ENCODE measurements around the gene NFATC2. TPM values are rescaled to one million over a fixed set of nuclear protein-coding genes. Genes with fewer than 3 reads are reported as not detected.

Gene NFATC2
- total and polyA plus RNA-seq, 2 of the 8 experiments (the other 6 are each of a cell fraction or from before 2014, with no cell fraction given), result 0.27 to 0.91 TPM

- H4K20me1 ChIP-seq (replicated peaks in 1 of 2; ENCODE audit: control insufficient read depth in 1 of 2, insufficient read depth in 2 of 2, low read length in 2 of 2), result no peaks in the 10 kb centered on the region
- no peak overlapping the region for H2BK12ac ChIP-seq (ENCODE audit: low read depth, low read length)
- no peak overlapping the region for H2AK5ac ChIP-seq (ENCODE audit: low read depth, low read length)
- H3K4me2 ChIP-seq (ENCODE audit: insufficient read depth in 1 of 2, low read depth in 2 of 2, low read length in 2 of 2), result no peak overlapping the region
- H3K4me3 ChIP-seq (ENCODE audit: extremely low read depth in 1 of 4, insufficient read depth in 2 of 4, low read depth in 3 of 4, low read length in 4 of 4), result no peak overlapping the region
- no peak overlapping the region for H3K56ac ChIP-seq (replicated peaks; ENCODE audit: insufficient read length, low read depth, low read length)
- H3K23me2 ChIP-seq (ENCODE audit: low read depth, low read length), result no peaks in the 10 kb centered on the region
- H3K79me2 ChIP-seq (ENCODE audit: control insufficient read depth in 1 of 2, insufficient read depth in 2 of 2, low read length in 2 of 2), result no peaks in the 10 kb centered on the region
- no peak overlapping the region for H3K23ac ChIP-seq (ENCODE audit: insufficient read length)
- H3K27me3 ChIP-seq (replicated peaks in 1 of 4; ENCODE audit: control insufficient read depth in 3 of 4, extremely low read depth in 1 of 4, insufficient read depth in 3 of 4, low read length in 3 of 4), result no peaks in the 10 kb centered on the region
- H4K91ac ChIP-seq (replicated peaks; ENCODE audit: insufficient read length, low read length), result no peak overlapping the region
- WGBS, 2 experiments (ENCODE audit: extremely low coverage in 1 of 2, insufficient coverage in 1 of 2, insufficient read length in 1 of 2, insufficient replicate concordance in 2 of 2, low coverage in 1 of 2, low lambda C conversion rate in 2 of 2, missing lambda C conversion rate in 1 of 2), result 84% methylated on average over 6 of the region's 6 CpGs; no CpG with 5 or more reads in 1 of the 2 experiments
- no peak overlapping the region for H2BK5ac ChIP-seq (ENCODE audit: low read depth, low read length)
- no peak overlapping the region for H3K9ac ChIP-seq (replicated peaks in 1 of 4; ENCODE audit: extremely low read depth in 1 of 4, low read depth in 3 of 4, low read length in 3 of 4)
- H3K9me3 ChIP-seq (ENCODE audit: insufficient read depth in 2 of 2, low read depth in 1 of 2, low read length in 1 of 2), result no peaks in the 10 kb centered on the region
- H2BK15ac ChIP-seq (ENCODE audit: low read length), result 0 out of 2 replicates have a peak overlapping the region, but pooled peaks have one; percentile 16
- FAIRE-seq (no peak), DNase-seq (ENCODE audit: low read depth in 1 of 2, low spot score in 2 of 2) (no peak)
- no peaks in the 10 kb centered on the region for H3K79me1 ChIP-seq (ENCODE audit: low read depth, low read length)
- no peak overlapping the region for H4K5ac ChIP-seq (ENCODE audit: insufficient read length, low read depth, low read length)
- ChIA-PET CTCF (ENCODE audit: partially characterized antibody) (interaction anchor here (1.7 to 2.4 kb wide), 2 partner anchors 8 to 10 kb away, joined by 7 read pairs; no protein-coding TSS in a partner anchor), POLR2A (ENCODE audit: partially characterized antibody) (no interaction called here)
- no peak overlapping the region for H3K18ac ChIP-seq (ENCODE audit: extremely low read depth, low read length)
- no peak overlapping the region for H2AFZ ChIP-seq (ENCODE audit: low read length)
- H3K27ac ChIP-seq (ENCODE audit: low read depth, low read length), result no peak overlapping the region
- H3K4ac ChIP-seq (replicated peaks; ENCODE audit: insufficient read length, low read depth, low read length), result no peak overlapping the region
- H3K4me1 ChIP-seq (replicated peaks in 1 of 4; ENCODE audit: control insufficient read depth in 3 of 4, insufficient read depth in 4 of 4, low read length in 3 of 4), result peaks cover 0 to 16% (median 6%) of the 10 kb centered on the region in 4 experiments; a peak in 6 of 7 replicates
- TF ChIP-seq SIN3A (conservative IDR thresholded peaks at IDR 0.05 in 1 of 2, IDR thresholded peaks at IDR 0.05 in 1 of 2; ENCODE audit: low read depth in 1 of 2, low read length in 2 of 2) (no peak), SP4 (IDR thresholded peaks at IDR 0.05; ENCODE audit: low read length) (no peak)
- no peak overlapping the region for H3K14ac ChIP-seq (ENCODE audit: insufficient read length)
- no peak overlapping the region for H2BK20ac ChIP-seq (ENCODE audit: low read length)
- H3K36me3 ChIP-seq (ENCODE audit: control insufficient read depth in 2 of 4, insufficient read depth in 4 of 4, low read length in 3 of 4), result no peaks in the 10 kb centered on the region
- no peak overlapping the region for H2BK120ac ChIP-seq (replicated peaks; ENCODE audit: low read depth, low read length)
- H4K8ac ChIP-seq (ENCODE audit: extremely low read depth, insufficient read depth, low read length), result no peak overlapping the region
These were observed 147.8 kb downstream of the NFATC2 start for GRCh38 chr20:51394706-51395105.
